Measurements from ENCODE around the gene SLC18A2. TPM values are rescaled to one million over a fixed set of nuclear protein-coding genes. Genes with fewer than 3 reads are reported as not detected.

SLC18A2 gene
- polyA plus RNA-seq (2012; ENCODE audit: low read depth, missing spikeins), result not detected

DNA sequence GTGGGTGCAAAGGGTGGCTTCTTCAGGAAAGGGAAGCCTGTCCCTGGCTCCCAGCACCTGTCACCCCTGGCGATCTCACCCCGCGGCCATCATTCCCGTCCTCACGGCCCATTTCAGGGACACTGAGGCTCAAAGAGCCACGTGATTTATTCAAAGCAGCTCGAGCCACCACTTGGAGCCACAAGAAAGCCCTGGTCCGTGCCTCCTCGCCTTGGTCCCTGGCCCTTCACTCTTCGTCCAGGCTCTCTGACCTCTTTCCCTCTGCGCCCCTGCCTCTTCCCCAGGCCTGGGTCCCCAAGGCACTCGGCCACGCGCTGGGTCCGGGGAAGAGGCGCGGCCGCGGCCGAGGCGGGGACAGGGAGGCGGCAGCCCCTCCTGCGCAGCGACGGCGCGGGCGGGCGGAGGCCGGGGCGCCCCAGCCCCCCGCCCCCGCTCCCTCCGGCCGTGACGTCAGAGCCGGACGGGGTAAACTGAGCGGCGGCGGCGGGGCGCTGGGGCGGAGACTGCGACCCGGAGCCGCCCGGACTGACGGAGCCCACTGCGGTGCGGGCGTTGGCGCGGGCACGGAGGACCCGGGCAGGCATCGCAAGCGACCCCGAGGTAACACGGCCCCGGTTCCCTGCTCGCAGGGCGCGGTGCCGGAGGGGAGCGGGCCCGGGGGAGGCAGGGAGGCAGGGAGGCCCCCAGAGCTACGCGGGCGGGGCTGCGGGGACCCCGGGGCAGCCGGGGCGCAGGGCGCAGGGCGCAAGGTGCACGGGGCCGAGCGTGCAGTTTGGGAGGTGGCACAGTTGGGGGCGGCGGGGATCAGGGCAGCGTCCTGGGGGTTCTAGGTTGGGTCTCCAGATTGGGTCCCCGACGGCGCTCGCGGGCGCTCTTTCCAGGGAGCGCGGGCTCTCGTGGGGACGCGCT lies at the start of gene SLC18A2:
SLC18A2 (plus strand) TSS at position 494 of the 909 bp plus-strand sequence. CDS start 580 bp downstream, outside the sequence.
- no peak for FAIRE-seq
- DNase-seq (ENCODE audit: insufficient read length, low spot score), result no peak
- no peak for TF ChIP-seq PAX5 (IDR thresholded peaks at IDR 0.05; ENCODE audit: insufficient read depth, low read length, severe bottlenecking)
- no peak for TF ChIP-seq SPI1 (IDR thresholded peaks at IDR 0.05; ENCODE audit: low read depth, low read length)
- TF ChIP-seq POLR2AphosphoS5 (IDR thresholded peaks at IDR 0.05; ENCODE audit: low read depth, low read length), result no peak
- no peak for TF ChIP-seq TAF1 (IDR thresholded peaks at IDR 0.05; ENCODE audit: low read depth, low read length)

DNA sequence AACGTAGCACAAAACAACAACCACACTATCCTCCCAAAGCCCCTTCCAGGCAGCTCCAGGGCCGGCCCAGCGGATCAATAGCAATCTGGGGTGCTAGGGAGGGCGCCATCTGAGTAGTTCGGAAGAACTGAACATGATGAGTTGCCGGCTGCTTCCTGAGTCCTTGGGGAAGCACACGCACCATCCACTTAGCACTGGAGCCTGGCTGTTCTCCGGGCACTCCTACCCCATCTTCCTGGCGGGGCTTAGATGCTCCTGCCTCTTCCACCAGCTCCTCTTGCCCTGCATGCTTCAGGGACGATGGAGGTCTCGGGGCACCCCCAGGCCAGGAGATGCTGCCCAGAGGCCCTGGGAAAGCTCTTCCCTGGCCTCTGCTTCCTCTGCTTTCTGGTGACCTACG lies 43.7 kb upstream of the SLC18A2 start, which contains the start of gene KCNK18:
KCNK18 (plus strand) TSS at position 301 of the 400 bp plus-strand sequence; CDS start at position 301, 0 bp downstream.
- FAIRE-seq (no peak), DNase-seq (ENCODE audit: insufficient read length, low spot score) (no peak)
- TF ChIP-seq POLR2A (IDR thresholded peaks at IDR 0.05; ENCODE audit: low read depth, low read length) (no peak), POU2F2 (IDR thresholded peaks at IDR 0.05; ENCODE audit: low read depth, low read length) (no peak), TAF1 (IDR thresholded peaks at IDR 0.05; ENCODE audit: low read depth, low read length) (no peak)

DNA sequence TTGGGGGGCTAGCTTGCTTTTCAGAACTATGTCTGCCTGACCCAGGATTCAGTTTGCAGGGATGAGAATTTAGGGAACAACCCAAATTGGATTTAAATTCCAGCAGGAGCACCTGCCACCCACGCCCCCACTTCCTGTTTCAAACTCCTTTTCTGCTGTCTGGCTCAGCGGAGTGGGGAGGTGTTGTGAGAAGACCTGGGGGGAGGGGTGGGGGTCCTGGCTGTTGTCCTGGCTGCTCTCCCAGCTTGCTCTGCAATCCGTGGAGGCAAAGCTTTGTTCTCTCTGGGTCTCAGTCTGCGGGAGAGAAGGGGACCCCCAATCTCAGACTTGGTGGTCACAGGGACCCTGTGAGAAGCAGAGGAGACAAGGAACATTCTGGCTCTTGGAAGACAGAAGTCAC lies 42.8 kb upstream of the SLC18A2 start:
- DNase-seq (ENCODE audit: insufficient read length, low spot score) (no peak), FAIRE-seq (no peak)
- TF ChIP-seq POLR2A (IDR thresholded peaks at IDR 0.05; ENCODE audit: low read depth, low read length), result no peak

- TF ChIP-seq TAF1 (IDR thresholded peaks at IDR 0.05; ENCODE audit: low read depth, low read length) (no peak), POU2F2 (IDR thresholded peaks at IDR 0.05; ENCODE audit: low read depth, low read length) (no peak), SPI1 (IDR thresholded peaks at IDR 0.05; ENCODE audit: low read depth, low read length) (no peak), POLR2A (IDR thresholded peaks at IDR 0.05; ENCODE audit: low read depth, low read length) (no peak), POLR2AphosphoS5 (IDR thresholded peaks at IDR 0.05; ENCODE audit: low read depth, low read length) (no peak), PAX5 (IDR thresholded peaks at IDR 0.05; ENCODE audit: insufficient read depth, low read length, severe bottlenecking) (no peak)
- DNase-seq (ENCODE audit: insufficient read length, low spot score) (no peak), FAIRE-seq (no peak)
Measured at GRCh38 chr10:117201826-117202225, 39.1 kb upstream of the SLC18A2 start.

GRCh38 chr10:117204316-117204715 lies 36.6 kb upstream of the SLC18A2 start:
- DNase-seq (ENCODE audit: insufficient read length, low spot score) (no peak), FAIRE-seq (no peak)
- no peak for TF ChIP-seq POU2F2 (IDR thresholded peaks at IDR 0.05; ENCODE audit: low read depth, low read length)
- no peak for TF ChIP-seq POLR2A (IDR thresholded peaks at IDR 0.05; ENCODE audit: low read depth, low read length)
- TF ChIP-seq TAF1 (IDR thresholded peaks at IDR 0.05; ENCODE audit: low read depth, low read length), result no peak
- no peak for TF ChIP-seq POLR2AphosphoS5 (IDR thresholded peaks at IDR 0.05; ENCODE audit: low read depth, low read length)
- no peak for TF ChIP-seq SPI1 (IDR thresholded peaks at IDR 0.05; ENCODE audit: low read depth, low read length)
- TF ChIP-seq PAX5 (IDR thresholded peaks at IDR 0.05; ENCODE audit: insufficient read depth, low read length, severe bottlenecking), result no peak

DNA sequence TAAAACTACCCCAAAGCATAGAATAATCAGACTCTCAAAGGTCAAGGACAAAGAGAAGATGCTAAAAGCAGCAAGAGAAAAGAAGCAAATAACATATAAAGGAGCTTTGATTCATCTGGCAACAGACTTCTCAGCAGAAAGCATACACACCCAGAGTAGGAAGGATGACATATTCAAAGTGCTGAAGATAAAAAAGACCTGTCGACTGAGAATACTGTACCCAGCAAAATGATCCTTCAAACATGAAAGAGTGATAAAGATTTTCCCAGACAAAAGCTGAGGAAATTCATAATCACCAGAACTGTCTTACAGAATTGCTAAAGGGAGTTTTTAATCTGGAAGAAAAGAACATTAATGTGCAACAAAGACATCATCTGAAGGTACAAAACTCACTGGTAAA lies 28.7 kb upstream of the SLC18A2 start:
- FAIRE-seq, result no peak
- DNase-seq (ENCODE audit: insufficient read length, low spot score), result no peak
- no peak for TF ChIP-seq SPI1 (IDR thresholded peaks at IDR 0.05; ENCODE audit: low read depth, low read length)

DNA sequence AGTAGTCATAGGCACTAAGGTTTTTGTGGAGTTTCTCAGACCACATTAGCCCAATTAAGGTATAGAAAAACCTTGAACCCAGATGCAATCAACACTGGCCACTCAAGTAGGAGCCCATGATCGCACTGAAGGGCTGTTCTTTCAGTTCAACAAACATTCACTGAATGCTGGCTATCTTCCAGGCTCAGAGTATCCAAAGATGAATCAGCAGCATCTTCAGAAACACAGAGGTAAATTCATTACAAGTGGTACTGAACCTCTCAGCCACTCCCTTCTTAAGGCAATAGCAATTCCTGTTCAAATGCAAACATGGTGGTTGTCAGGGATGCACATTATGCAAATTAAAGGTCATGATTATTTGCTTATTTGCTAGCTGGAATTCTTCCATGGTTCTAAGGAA lies 26.5 kb upstream of the SLC18A2 start:
- FAIRE-seq (no peak), DNase-seq (ENCODE audit: insufficient read length, low spot score) (no peak)
- no peak for TF ChIP-seq POU2F2 (IDR thresholded peaks at IDR 0.05; ENCODE audit: low read depth, low read length)
- TF ChIP-seq TAF1 (IDR thresholded peaks at IDR 0.05; ENCODE audit: low read depth, low read length), result no peak
- TF ChIP-seq POLR2A (IDR thresholded peaks at IDR 0.05; ENCODE audit: low read depth, low read length), result no peak
- TF ChIP-seq SPI1 (IDR thresholded peaks at IDR 0.05; ENCODE audit: low read depth, low read length), result no peak

GRCh38 chr10:117215079-117215478 lies 25.8 kb upstream of the SLC18A2 start:
- FAIRE-seq, result no peak
- no peak for TF ChIP-seq SPI1 (IDR thresholded peaks at IDR 0.05; ENCODE audit: low read depth, low read length)
- TF ChIP-seq POLR2A (IDR thresholded peaks at IDR 0.05; ENCODE audit: low read depth, low read length), result no peak
- no peak for TF ChIP-seq POLR2AphosphoS5 (IDR thresholded peaks at IDR 0.05; ENCODE audit: low read depth, low read length)
- no peak for TF ChIP-seq TAF1 (IDR thresholded peaks at IDR 0.05; ENCODE audit: low read depth, low read length)
- no peak for TF ChIP-seq POU2F2 (IDR thresholded peaks at IDR 0.05; ENCODE audit: low read depth, low read length)
- TF ChIP-seq PAX5 (IDR thresholded peaks at IDR 0.05; ENCODE audit: insufficient read depth, low read length, severe bottlenecking), result no peak
- no peak for DNase-seq (ENCODE audit: insufficient read length, low spot score)

DNA sequence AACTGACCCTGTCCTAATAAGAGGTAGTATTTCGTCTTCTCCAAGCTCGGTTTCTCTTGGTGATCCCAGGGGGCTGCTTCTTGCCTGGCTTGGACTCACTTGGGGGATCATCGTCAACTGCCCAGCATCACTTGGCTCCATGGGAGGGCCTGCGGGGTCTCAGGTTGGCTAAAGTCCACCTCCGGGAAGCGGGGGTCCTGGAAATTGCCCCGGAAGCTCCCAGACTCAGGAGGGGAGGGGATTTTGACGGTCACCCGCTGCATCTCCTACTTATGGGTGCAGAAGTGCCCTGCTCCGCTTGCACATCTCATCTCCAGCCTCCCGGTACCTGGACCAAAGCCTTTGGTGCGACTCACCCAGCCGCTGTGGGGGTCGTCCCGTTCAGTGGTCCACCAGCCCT lies 24.9 kb upstream of the SLC18A2 start:
- DNase-seq (ENCODE audit: insufficient read length, low spot score) (no peak), FAIRE-seq (no peak)
- TF ChIP-seq SPI1 (IDR thresholded peaks at IDR 0.05; ENCODE audit: low read depth, low read length), result no peak
- TF ChIP-seq POLR2A (IDR thresholded peaks at IDR 0.05; ENCODE audit: low read depth, low read length), result no peak
- no peak for TF ChIP-seq POLR2AphosphoS5 (IDR thresholded peaks at IDR 0.05; ENCODE audit: low read depth, low read length)
- TF ChIP-seq PAX5 (IDR thresholded peaks at IDR 0.05; ENCODE audit: insufficient read depth, low read length, severe bottlenecking), result no peak
- no peak for TF ChIP-seq TAF1 (IDR thresholded peaks at IDR 0.05; ENCODE audit: low read depth, low read length)
- TF ChIP-seq POU2F2 (IDR thresholded peaks at IDR 0.05; ENCODE audit: low read depth, low read length), result no peak

GRCh38 chr10:117216611-117217195 lies 24.2 kb upstream of the SLC18A2 start:
- no peak for TF ChIP-seq SPI1 (IDR thresholded peaks at IDR 0.05; ENCODE audit: low read depth, low read length)
- TF ChIP-seq TAF1 (IDR thresholded peaks at IDR 0.05; ENCODE audit: low read depth, low read length), result no peak
- no peak for TF ChIP-seq POLR2AphosphoS5 (IDR thresholded peaks at IDR 0.05; ENCODE audit: low read depth, low read length)
- no peak for TF ChIP-seq PAX5 (IDR thresholded peaks at IDR 0.05; ENCODE audit: insufficient read depth, low read length, severe bottlenecking)
- DNase-seq (ENCODE audit: insufficient read length, low spot score) (peak; percentile 94), FAIRE-seq (peak; percentile 88)

Data from GM12891 (cell line).